Measurements from ENCODE around the gene IL20RB. TPM values are rescaled to one million over a fixed set of nuclear protein-coding genes. Genes with fewer than 3 reads are reported as not detected.

IL20RB gene
- total RNA-seq, 3 donors from 2014 or later = 0.60 to 1.7 (median 1.2) TPM

GRCh38 chr3:137024348-137024747, 66.6 kb downstream of the IL20RB start:
- Histone ChIP-seq H3K9me3 (no peaks in the 10 kb centered on the region), H3K36me3 (ENCODE audit: low read depth) (no peaks in the 10 kb centered on the region), H3K4me1 (ENCODE audit: low read depth) (no peaks in the 10 kb centered on the region), H3K4me3 (no peak overlapping the region)
- ATAC-seq (no peak), DNase-seq (no peak)
- intact Hi-C loops (cut with DNase I, micrococcal nuclease) = no loop called here
- no peak for TF ChIP-seq CTCF (IDR thresholded peaks at IDR 0.05)

DNA sequence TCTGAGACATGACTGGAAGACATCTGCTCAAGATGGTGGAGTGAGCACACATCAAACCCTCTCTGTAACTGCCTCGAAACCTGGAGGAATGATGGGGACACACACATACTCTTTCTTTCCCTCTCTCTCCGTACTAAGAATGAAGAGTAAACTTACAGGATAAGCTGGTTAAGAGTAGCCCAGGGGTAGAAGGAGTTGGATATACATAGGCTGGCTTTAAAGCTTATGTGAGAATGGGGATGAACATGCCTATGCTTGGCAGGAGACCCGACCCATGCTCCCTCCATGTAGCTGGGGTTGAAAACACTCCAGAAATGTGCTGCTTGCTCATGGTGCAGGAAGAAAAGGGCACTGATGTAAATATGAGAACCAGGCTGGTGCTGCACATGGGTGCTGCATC, 68.9 kb downstream of the IL20RB start:
- no peaks in the 10 kb centered on the region for H3K36me3 ChIP-seq (ENCODE audit: low read depth)
- intact Hi-C loops (cut with DNase I, micrococcal nuclease) = no loop called here
- TF ChIP-seq CTCF (IDR thresholded peaks at IDR 0.05) = no peak
- no peaks in the 10 kb centered on the region for H3K9me3 ChIP-seq
- no peaks in the 10 kb centered on the region for H3K4me1 ChIP-seq (ENCODE audit: low read depth)
- ATAC-seq (no peak), DNase-seq (no peak)
- no peak overlapping the region for H3K4me3 ChIP-seq

DNA sequence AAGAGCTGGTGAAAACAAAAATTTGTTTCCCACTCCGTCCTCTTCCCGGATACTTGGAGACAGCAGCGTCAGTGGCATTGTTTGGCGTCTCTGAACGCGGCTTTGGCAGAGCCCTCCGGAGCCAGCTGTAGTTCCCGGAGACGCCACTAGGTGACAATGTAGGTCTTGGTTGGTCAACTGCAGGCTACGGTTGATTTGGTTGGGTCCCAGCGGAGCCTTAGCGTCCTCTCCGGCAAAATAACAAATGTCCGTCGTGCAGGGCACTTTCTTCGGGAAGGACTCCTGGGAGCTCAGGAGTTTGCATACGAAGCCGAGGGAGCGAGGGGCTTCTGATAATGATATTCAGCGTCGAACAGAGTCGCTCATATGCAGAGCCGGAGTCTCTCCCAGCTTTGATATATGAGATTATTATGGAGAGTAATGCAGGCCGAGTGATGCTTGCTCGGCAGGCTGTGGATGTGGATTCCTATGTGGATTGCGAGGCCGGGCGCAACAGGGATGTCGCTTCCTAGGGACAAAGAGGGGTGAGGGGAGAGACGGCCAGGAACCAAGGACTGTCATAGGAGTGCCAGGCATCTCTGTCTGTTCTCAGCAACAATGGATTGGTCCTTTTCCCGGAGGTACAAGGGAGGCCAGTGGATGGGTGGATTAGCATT, 74.8 kb downstream of the IL20RB start:
- H3K9me3 ChIP-seq = no peaks in the 10 kb centered on the region
- intact Hi-C loops (cut with DNase I, micrococcal nuclease) = no loop called here
- no peaks in the 10 kb centered on the region for H3K4me1 ChIP-seq (ENCODE audit: low read depth)
- peak; percentile 95 for ATAC-seq
- TF ChIP-seq CTCF (IDR thresholded peaks at IDR 0.05) = peak; percentile 97
- H3K4me3 ChIP-seq = no peak overlapping the region
- DNase-seq = peak; percentile 70 to 95 (median 88)
- H3K36me3 ChIP-seq (ENCODE audit: low read depth) = no peaks in the 10 kb centered on the region

DNA sequence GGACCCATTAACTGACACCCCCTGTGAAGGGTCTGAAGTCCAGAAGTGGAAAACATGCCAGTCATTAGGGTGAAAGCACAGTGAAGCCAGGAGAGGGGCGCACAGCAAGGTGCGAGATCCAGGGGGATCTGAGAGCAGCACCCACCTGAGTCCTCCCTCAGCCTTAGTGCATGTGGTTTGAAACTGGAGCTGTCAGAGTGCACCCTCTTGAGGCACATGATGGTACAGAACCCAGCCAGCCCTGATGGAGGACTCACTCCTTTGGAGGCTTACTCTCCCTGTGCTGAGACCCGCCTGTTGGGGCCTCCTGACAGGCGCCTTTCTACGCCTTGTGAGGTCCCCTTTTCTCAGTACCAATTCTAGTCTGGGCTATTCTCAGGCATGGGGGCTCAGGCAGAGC, 77.8 kb downstream of the IL20RB start:
- DNase-seq (no peak), ATAC-seq (peak; percentile 37)
- intact Hi-C loops (cut with DNase I, micrococcal nuclease) = no loop called here
- H3K9me3 ChIP-seq = no peaks in the 10 kb centered on the region
- no peak overlapping the region for H3K4me3 ChIP-seq
- no peaks in the 10 kb centered on the region for H3K4me1 ChIP-seq (ENCODE audit: low read depth)
- H3K36me3 ChIP-seq (ENCODE audit: low read depth) = no peaks in the 10 kb centered on the region
- no peak for TF ChIP-seq CTCF (IDR thresholded peaks at IDR 0.05)

- no peak for DNase-seq
- Histone ChIP-seq H3K9me3 (no peaks in the 10 kb centered on the region), H3K36me3 (ENCODE audit: low read depth) (no peaks in the 10 kb centered on the region), H3K4me1 (ENCODE audit: low read depth) (no peaks in the 10 kb centered on the region), H3K4me3 (no peak overlapping the region)
- TF ChIP-seq CTCF (IDR thresholded peaks at IDR 0.05) = no peak
- no peak for ATAC-seq
- intact Hi-C loops (cut with DNase I, micrococcal nuclease) = no loop called here
These were observed 81.8 kb downstream of the IL20RB start for GRCh38 chr3:137039570-137039969.

DNA sequence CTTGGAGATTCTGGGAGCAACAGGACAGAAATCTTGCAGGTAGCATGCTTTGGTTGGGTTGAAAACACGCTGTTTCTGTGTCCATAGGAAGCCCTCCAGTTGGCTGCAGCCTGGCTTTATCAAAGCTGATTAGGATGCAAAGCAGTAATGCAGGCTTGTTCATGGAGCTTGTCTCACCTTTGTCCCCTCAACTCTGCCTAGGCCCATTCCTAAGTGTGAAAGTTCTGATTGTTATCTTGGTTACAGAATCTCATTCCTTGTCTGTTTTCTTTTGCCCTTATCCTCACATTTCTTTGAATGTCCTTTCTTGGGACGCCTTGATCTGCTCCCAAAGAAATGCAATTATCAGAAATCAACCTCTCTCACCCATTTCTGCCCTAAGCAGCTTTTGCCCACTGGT, 83.5 kb downstream of the IL20RB start:
- ATAC-seq (no peak), DNase-seq (no peak)
- TF ChIP-seq CTCF (IDR thresholded peaks at IDR 0.05) = no peak

More for the DNA sequence above, 83.5 kb downstream of the IL20RB start:
- no peaks in the 10 kb centered on the region for H3K4me1 ChIP-seq (ENCODE audit: low read depth)
- H3K4me3 ChIP-seq = no peak overlapping the region
- no peaks in the 10 kb centered on the region for H3K9me3 ChIP-seq
- no peaks in the 10 kb centered on the region for H3K36me3 ChIP-seq (ENCODE audit: low read depth)
- intact Hi-C loops (cut with DNase I, micrococcal nuclease) = no loop called here

Measured in mucosa of descending colon (tissue), 3 donors.